Measurements from ENCODE around the gene TRPC4AP. TPM values are rescaled to one million over a fixed set of nuclear protein-coding genes. Genes with fewer than 3 reads are reported as not detected.

TRPC4AP gene
- total RNA-seq, 4 donors from 2014 or later: 63.4 to 101 (median 76.4) TPM

DNA sequence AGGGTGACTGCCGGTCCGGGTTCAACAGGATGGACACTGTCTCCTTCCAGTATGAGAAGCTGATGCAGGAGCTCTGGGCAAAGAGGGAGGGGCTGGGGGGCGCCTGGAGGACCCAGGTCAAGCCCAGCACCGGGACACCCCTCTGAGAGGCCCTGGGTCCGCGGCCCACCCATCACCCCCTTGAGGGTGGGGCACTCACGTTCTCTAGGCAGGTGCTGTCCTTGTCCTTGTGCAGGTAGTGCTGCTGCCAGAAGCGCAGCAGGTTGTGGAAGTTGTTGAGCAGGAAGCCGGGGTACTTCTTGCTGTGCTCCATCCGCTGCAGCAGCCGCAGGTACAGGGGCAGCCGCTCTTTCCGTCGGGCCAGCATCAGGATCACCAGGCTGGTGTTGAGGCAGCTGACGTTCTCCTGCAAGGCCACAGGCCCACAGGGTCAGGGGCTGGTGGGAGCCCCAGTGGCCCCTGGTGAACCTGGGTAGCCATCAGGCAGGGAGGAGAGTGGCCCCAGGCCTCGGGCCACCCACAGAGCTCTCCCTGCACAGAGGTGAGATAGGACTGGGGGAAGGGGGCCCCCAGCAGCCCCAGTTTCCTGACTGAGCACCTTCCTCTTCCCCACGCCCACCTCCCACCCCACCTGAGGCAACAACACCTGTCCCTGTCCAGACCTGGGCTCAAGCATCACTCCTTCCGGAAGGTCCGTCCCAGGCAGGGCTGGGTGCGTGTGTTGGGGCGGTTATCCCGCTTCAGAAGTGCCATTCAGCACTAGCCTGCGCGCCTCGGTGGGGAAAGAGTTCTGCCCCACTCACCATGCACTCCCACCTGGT, 89.2 kb downstream of the TRPC4AP start:
- WGBS, 2 donors: 90 to 92% methylated on average over 17 to 19 of the region's 25 CpGs
- Histone ChIP-seq H3K4me1 (no peaks in the 10 kb centered on the region), H3K27me3 (no peaks in the 10 kb centered on the region), H3K36me3 (peaks cover 7 to 100% (median 62%) of the 10 kb centered on the region in 3 donors), H3K9me3 (no peaks in the 10 kb centered on the region), H3K4me3 (no peak overlapping the region), H3K27ac (no peak overlapping the region)
- DNase-seq (ENCODE audit: low spot score in 2 of 2): no peak
- no peak for TF ChIP-seq POLR2A (IDR thresholded peaks at IDR 0.05)
- TF ChIP-seq, protein P1, sequence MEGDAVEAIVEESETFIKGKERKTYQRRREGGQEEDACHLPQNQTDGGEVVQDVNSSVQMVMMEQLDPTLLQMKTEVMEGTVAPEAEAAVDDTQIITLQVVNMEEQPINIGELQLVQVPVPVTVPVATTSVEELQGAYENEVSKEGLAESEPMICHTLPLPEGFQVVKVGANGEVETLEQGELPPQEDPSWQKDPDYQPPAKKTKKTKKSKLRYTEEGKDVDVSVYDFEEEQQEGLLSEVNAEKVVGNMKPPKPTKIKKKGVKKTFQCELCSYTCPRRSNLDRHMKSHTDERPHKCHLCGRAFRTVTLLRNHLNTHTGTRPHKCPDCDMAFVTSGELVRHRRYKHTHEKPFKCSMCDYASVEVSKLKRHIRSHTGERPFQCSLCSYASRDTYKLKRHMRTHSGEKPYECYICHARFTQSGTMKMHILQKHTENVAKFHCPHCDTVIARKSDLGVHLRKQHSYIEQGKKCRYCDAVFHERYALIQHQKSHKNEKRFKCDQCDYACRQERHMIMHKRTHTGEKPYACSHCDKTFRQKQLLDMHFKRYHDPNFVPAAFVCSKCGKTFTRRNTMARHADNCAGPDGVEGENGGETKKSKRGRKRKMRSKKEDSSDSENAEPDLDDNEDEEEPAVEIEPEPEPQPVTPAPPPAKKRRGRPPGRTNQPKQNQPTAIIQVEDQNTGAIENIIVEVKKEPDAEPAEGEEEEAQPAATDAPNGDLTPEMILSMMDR (IDR thresholded peaks at IDR 0.05): no peak
- no peak for TF ChIP-seq EP300 (IDR thresholded peaks at IDR 0.05)

DNA sequence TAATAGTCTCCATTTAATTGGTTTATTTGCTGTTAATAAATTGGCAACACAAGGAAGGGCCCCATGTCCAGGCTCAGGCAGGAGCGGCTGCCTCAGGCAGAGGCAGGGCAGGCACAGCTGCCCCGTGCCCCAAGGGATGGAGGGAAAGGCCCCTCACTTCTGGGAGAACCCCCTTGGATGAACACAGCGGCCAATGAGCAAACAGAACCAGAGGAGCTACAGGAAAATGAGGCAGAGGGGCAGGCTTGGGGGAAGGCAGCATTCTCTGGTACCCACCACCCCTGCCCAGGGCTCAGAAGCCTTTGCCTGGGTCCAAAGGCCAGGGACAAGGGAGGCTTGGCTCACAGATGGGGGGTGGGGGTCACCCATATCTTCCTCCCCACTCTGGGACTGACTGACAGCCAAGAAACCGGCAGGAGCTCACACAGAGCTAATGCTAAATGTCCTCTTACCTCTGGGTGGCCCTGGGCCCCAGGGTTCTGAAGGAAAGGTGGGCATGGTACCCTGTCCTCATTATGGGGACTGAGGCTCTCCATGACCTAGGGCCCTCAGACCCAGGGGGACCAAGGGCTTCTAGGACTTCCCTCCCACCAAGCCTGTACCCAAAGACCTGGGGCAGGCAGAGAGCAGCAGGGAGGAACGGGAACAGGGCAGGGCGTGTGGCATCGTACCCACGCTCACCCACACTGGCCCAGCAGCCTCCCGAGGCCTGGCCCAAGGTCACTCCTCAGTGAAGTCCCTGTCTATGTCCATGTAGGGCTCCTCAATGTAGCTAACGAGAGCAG, 90.0 kb downstream of the TRPC4AP start:
- H3K27ac ChIP-seq: no peak overlapping the region

DNA sequence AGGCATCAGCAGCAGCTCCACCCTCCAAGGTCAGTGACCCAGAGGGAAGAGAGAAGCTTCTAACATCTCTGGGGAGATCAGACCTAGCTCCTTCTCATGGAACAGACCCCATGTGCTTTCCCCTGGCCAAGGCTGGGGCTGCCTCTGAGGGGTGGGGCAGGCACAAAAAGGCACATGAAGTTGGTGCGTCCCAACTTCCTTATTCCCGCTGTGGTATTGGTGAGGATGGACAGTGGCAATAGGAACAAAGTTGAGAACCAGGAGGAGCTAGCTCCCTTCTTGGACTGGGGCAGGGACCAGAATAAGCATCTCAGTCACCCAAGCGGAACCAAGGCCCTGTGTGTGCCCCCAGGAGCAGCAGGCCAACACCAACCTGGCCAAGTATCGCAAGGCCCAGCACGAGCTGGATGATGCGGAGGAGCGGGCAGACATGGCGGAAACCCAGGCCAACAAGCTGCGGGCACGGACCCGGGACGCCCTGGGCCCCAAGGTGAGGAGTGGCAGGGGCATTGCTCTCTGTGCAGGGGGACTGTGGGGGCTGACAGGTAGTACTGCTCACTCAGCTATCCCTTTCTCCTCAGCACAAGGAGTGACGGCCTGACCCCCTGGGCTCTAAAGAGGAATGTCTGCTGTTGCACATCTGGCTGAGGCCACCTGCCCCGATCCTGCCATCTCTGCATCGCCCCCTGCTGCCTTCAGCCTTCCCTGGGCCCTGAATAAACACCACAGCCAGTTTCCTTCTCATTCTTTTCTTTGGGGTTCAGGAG, 90.8 kb downstream of the TRPC4AP start:
- H3K4me3 ChIP-seq: no peak overlapping the region
- peaks cover 0 to 11% (median 0%) of the 10 kb centered on the region in 4 donors for H3K4me1 ChIP-seq
- DNase-seq (ENCODE audit: low spot score in 2 of 2): no peak
- TF ChIP-seq EP300 (IDR thresholded peaks at IDR 0.05) (no peak), POLR2A (IDR thresholded peaks at IDR 0.05) (no peak)
- TF ChIP-seq, protein P1 (IDR thresholded peaks at IDR 0.05): no peak
- WGBS, 2 donors: 83 to 88% methylated on average over 15 of the region's 15 CpGs
- H3K27ac ChIP-seq: no peak overlapping the region
- H3K9me3 ChIP-seq: no peaks in the 10 kb centered on the region
- peaks cover 7 to 100% (median 50%) of the 10 kb centered on the region in 3 donors for H3K36me3 ChIP-seq
- no peaks in the 10 kb centered on the region for H3K27me3 ChIP-seq

More for the DNA sequence above, 90.0 kb downstream of the TRPC4AP start:
- Histone ChIP-seq H3K36me3 (peaks cover 7 to 100% (median 56%) of the 10 kb centered on the region in 3 donors), H3K27me3 (no peaks in the 10 kb centered on the region), H3K4me1 (peaks cover 0 to 3% (median 0%) of the 10 kb centered on the region in 4 donors), H3K4me3 (no peak overlapping the region), H3K9me3 (no peaks in the 10 kb centered on the region)
- TF ChIP-seq, protein P1 (IDR thresholded peaks at IDR 0.05): no peak
- TF ChIP-seq EP300 (IDR thresholded peaks at IDR 0.05): no peak
- TF ChIP-seq POLR2A (IDR thresholded peaks at IDR 0.05): no peak
- no peak for DNase-seq (ENCODE audit: low spot score in 2 of 2)
- 79 to 85% methylated on average over 7 to 10 of the region's 10 CpGs for WGBS, 2 donors

DNA sequence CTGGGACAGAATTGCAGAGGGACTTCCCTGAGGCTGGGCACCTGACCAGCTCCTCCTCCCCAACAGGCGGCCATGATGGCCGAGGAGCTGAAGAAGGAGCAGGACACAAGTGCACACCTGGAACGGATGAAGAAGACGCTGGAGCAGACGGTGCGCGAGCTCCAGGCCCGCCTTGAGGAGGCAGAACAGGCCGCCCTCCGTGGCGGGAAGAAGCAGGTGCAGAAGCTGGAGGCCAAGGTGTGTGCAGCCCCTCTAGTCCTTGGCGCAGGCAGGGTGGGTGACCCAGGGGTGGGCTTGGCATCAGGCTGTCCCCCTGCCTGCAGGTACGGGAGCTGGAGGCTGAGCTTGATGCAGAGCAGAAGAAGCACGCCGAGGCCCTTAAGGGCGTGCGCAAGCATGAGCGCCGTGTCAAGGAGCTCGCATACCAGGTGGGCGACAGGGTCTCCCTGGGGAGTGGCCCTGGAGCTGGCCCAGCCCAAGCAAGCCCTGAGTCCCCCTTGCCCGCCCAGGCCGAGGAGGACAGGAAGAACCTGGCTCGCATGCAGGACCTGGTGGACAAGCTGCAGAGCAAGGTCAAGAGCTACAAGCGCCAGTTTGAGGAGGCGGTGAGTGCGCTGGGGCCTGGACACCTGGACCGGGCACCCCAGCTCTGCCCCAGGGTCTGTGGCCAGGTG, 91.5 kb downstream of the TRPC4AP start:
- TF ChIP-seq POLR2A (IDR thresholded peaks at IDR 0.05): no peak
- TF ChIP-seq EP300 (IDR thresholded peaks at IDR 0.05): no peak
- no peak overlapping the region for H3K4me3 ChIP-seq
- H3K9me3 ChIP-seq: no peaks in the 10 kb centered on the region
- H3K4me1 ChIP-seq: peaks cover 0 to 11% (median 0%) of the 10 kb centered on the region in 4 donors
- H3K27me3 ChIP-seq: no peaks in the 10 kb centered on the region
- WGBS, 2 donors: 93 to 94% methylated on average over 25 to 28 of the region's 28 CpGs
- no peak overlapping the region for H3K27ac ChIP-seq
- DNase-seq (ENCODE audit: low spot score in 2 of 2): no peak
- peaks cover 2 to 100% (median 43%) of the 10 kb centered on the region in 3 donors for H3K36me3 ChIP-seq

Measured in tibial nerve (tissue), 4 donors.